Activated CD4-positive, alpha-beta T cell treated with anti-CD3 and anti-CD28 coated beads, Interleukin-2, amount 50 U/mL, for 1 hour (primary cell): ENCODE measurements around the gene ULBP3.
"Not testable (repeated sequence)": the region's sequence is repeated elsewhere in the genome, so short reads cannot be mapped to it uniquely, and the experiment has no call there.

Source experiments
- DNase-seq: peaks from one replicate; pipeline ENCODE4 v3.0.0-alpha.2; 2020

Gene ULBP3

DNA sequence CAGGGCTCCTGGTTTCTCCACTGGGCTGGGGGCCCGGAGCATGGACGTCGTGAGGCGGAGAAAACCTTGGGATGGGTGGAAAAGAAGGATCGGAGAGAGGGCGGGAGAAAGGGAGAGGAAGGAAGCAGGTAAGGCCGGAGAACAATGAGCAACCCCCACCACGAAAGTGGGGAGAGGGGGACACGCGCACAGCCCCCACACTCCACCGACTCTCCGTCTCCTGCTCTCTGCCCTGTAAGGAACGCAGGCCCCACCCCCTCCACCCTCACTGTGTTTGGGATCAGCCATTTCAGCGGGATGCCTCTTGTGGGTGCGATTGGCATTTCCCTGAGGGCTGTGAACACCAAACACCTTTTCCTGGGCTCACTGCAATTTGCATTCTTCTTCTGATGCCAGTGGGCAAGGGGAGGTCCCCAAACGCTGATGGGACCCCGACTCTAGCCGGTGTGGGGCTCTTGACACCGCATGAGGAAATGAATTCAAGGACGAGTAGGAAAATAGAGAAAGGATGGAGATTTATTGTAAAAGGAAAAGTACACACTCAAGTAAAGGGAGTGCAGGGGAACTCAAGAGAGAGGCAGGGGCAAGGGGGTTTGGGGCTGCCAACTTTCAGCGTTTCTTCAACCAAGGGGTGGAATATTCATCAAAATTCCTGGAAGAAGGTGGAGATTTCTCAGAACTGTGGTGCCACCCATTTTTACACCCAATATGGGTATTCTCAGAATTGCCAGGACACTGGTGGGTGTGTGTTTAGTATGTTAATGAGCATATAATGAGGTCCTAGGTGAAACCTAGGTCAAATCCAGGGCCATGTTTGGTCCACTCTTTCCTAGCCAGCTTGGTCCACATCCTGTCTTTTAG lies 30.5 kb downstream of the ULBP3 start:
- no peak for DNase-seq

GRCh38 chr6:150037526-150038201 lies 31.3 kb downstream of the ULBP3 start:
- no peak for DNase-seq

DNA sequence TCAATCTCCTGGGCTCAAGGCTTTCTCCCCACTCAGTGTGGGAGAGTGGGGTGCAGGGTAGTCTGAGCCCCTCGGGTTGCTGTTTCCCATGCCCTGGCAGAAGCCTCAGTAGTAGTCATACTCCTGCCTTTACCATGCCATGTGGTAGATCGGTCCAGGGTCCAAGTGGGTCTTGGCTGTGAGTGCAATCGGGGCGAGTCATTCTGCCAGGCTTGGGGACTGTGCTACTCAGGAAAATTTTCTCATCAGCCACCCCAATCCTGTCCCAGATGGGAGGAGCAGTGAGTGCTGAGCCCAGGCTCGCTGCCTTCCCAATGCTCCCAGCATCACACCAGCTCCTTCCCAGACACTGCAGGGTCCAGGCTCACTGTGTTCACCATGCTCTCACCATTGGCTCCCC lies 32.8 kb downstream of the ULBP3 start:
- DNase-seq = no peak

DNA sequence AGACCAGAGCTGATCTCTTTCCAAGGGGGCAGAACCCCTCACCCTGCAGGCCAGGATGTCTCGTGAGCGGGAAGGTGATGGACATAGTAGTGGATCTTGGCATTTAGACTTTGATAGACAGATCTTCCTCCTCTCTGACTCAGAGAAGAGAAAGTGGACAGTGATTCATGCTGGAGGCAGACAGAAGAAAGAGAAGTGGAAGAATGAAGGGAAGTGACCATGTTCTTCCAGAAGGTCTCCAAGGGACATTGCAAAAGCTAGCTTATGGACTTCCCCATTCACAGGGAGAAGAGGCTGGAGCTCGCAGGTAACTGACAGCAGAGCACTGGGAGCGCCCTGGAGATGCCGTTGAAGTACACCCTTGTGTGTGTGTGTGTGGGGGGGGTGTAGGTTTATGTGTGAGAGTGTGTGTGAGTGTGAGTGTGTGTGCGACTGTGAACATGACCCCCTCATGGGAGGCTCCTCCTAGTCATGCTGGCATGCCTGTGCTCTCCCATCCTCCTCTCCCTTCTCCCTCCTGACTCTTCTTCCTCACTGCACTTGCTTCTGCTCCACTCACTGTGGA lies 35.6 kb downstream of the ULBP3 start:
- DNase-seq = no peak

DNA sequence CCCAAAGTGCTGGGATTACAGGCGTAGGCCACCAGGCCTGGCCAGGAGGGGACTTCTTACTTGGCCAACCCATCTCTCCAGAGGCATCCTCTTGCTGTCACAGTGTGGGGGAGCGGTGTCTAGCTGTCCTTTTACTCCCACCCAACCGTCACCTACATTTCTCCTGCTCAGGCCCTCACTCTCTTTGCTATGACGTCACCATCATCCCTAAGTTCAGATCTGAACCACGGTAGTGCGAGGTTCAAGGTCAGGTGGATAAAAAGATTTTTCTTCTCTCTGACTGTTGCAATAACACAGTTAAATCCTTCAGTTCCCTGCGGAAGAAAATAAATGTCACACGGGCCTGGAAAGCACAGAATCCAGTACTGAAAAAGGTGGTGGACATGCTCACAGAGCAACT lies 36.3 kb downstream of the ULBP3 start:
- DNase-seq = no peak

GRCh38 chr6:150030611-150031010 lies 38.3 kb downstream of the ULBP3 start:
- DNase-seq = no peak

- DNase-seq = no peak
Measured at GRCh38 chr6:150029749-150030148, 39.2 kb downstream of the ULBP3 start.

DNA sequence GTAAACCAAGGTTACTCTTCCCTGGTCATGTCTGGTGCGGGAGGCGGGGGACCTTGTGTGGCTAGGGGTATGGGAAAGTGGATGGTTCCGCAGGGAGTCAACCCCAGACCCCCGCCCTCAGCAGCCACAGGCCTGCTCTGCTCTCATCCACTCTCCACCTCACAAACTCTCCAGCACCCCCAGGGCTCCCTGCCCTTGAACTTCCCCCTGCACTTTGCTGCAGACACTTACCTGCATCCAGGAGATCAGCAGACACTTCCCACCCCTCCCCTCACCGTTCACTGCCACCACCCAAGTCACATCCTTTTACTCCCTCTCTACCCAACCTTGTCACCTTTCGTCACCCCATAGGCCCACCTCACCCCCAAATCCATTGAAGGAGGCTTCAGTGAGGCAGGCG lies 39.6 kb downstream of the ULBP3 start:
- DNase-seq = no peak

DNA sequence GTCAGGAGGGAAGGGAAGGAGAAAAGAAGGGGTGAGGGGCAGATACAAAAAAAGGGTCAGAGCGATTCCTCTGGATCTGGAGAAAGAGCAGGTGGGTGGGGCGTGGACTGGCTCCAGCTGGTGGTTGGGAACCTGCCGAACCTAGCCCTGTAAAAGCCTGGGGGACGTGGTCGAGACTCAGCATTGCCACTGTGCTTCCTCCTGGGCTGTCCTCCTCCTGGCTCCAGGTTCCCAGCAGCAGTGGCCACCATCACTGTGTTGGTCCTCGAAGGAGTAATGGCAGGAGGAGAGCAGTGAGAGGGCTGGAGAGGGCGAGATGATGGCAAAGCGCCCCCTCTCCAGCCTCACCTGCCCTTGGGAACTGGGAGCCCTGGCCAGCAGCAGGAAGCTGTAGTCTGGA lies 40.1 kb downstream of the ULBP3 start:
- DNase-seq = no peak

- DNase-seq = no peak
Measured at GRCh38 chr6:150027806-150028565, 40.9 kb downstream of the ULBP3 start.

- DNase-seq = no peak
Measured at GRCh38 chr6:150026976-150027805, 41.7 kb downstream of the ULBP3 start.

DNA sequence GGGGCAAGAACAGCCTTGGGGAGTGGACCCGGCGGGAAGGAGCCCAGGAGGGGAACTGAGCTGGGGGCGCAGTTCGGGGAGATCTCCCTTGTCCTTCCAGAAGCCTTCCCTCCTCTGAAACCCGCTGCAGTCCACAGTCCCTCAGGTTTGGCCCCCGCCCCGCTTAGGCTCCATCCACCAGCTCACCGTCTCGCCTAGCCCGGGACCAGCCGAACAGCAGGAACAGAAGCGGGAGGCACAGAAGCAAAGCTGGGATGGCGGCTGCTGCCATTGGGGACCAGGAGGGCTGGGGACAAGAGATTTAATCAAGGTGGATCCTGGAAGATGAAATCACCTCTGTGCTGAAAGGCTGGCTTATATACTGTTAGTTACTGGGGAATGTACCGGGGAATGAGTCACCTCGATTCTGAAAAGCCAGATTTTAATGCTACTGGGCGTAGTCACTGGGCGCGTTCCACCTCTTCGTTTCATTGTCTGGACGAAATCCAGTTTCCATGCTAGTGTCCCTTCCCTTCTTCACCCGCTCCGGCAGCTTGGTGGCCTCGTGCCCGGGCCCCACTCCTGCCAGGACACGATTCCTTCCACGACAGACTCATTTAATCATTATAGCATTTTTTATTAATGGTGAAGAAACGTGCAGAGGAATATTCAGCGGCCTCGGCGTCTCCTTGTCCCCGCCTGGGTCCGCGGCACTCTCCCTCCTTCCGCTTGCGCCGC lies 43.6 kb downstream of the ULBP3 start, which contains the start of gene RAET1L:
RAET1L (minus strand) TSS at position 332 of the 717 bp plus-strand sequence; CDS start at position 271, 61 bp downstream.
- DNase-seq = no peak

DNA sequence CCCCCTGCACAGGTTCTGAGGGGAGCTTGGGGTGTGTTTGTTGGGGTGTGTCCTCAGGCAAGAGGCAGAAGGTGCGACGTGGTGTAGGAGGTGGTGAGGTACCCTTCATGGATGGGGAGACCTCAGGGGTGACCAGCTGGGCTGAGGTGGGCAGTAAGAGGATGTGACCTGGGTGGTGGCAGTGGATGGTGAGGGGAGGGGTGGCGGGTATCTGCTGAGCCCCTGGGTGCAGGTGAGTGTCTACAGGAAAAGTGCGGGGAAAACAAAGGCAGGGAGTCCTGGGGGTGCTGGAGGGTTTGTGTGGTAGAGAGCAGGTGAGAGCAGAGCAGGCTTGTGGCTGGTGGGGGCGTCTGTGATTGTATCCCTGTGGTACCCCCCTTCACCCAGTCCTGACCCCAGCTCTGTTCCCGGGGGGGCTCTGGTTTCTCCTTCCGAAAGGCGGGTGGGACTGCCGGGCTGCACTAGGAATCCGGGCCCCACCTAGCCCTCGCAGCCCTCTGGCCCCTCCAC lies 44.2 kb downstream of the ULBP3 start:
- DNase-seq = no peak

DNA sequence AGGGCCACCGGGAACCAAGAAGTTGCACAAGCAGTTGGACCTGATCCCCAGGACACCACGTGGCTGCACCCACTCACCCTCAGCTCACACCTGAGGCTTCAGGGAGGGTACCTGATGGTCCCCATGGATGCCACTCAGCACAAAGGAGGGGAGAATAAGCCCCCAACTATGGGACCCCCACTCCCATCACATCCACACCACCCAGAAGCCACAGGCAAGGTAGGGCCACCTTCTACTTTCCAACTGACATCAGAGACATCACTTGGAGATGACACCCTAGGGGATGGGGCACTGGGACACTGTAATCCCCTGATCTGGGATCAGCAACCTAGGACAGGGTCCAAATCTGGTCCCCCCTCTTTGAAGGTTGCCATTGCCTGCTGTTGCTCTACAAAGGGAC lies 44.9 kb downstream of the ULBP3 start:
- DNase-seq = not testable (repeated sequence)

GRCh38 chr6:150021870-150022269 lies 47.1 kb downstream of the ULBP3 start:
- not testable (repeated sequence) for DNase-seq

DNA sequence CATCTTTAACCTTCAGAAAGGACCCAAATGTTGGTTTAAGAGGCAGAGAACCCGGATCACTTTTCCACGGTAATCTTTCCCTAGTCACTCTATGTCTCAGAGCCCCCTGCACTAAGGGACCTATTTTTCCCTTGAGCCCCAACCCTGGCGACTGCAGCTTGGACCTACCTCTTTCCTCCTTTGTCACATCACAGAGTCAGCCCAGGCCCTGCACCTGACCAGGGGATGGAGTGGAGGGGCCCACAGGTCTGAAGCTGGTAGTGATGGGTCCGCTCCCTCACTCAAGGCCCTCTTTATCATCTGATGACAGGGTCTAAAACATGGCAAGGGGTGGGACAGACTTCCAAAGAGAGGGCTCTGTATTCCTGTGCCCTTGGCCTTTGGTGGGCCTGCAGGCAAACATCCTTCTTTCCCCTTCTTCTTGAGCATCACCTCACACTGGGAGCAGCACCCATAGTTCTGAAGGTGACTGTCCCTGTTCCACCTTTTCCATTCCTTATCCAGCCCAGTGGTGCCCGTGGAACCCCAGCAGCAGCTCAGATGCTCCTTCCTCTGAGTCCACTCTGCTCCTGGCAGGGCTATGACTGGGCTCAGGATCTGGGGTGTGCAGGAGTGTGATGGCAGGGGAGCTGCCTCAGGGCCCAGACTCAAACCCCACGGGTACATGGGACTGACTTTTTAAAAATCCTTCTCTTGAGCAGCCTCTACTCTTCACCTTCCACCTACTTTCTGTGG lies 49.9 kb downstream of the ULBP3 start:
- DNase-seq = no peak

- DNase-seq = not testable (repeated sequence)
Measured at GRCh38 chr6:150017186-150017521, 51.8 kb downstream of the ULBP3 start.

DNA sequence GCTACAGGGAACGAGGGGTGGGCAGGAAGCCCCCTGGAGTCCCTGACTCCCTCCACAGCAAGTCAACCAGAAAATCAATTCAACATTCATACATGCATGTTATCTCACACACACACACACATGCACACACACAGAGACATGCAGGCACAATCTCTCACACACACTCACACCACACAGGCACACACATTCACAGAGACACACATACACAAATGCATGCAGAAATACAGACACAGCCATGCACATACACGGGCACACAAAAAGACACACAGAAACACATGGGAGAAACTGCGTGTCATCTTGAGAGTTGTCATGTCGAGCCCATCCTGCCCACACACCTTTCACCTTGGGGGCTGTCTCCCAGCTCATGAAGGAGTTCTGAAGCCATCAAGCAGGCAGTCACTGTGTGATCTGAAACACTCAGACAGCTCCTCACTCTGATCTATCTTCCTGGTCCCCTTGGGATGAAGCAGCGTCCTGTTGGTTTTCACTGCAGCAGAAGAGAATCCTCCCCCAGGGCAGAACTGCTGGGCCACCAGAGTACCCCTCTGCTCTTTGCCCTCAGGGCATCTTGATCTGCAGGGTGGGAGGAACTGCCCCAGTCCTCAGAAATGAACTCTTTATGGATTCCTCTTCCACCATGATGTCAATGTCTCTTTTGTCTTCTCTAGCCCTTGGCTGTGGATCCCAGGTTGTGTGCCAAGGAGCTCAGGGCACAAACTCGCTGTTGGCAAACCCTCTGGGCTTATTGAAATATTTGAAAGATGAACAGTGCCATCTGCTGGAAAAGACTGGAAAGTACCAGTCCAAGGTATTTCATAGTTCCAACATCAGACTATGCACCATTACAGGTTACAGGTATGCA lies 52.4 kb downstream of the ULBP3 start:
- DNase-seq = peak; percentile 39

GRCh38 chr6:150015281-150016001 lies 53.5 kb downstream of the ULBP3 start:
- not testable (repeated sequence) for DNase-seq
